ENCODE measurements around the gene ASCL4. TPM values are rescaled to one million over a fixed set of nuclear protein-coding genes. Genes with fewer than 3 reads are reported as not detected.

ASCL4 gene
- total and polyA plus RNA-seq, 2 of the 8 experiments (the other 6 are each of a cell fraction or from before 2014, with no cell fraction given) = not detected

DNA sequence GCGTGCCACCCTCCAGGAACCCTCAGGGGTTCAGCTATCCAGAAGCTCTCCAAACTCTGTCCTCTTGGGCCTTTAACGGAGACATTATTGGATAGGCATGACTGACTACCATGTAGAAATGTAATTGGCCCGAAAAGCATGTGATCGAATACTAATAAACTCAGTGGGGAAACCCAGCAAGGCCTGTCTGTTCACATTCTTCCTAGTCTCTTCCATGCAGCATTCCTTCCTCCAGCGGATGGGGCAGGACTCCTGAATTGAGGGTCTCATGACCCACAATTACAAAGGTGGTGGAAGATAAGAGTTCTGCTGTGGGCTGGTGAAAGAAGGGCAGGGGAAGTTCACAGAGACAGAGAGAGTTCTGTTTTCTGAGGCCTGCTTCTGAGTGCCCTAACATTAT lies 7.0 kb upstream of the ASCL4 start (continued):
- no peak for TF ChIP-seq RAD21 (IDR thresholded peaks at IDR 0.05 in 1 of 2, conservative IDR thresholded peaks at IDR 0.05 in 1 of 2; ENCODE audit: low read depth in 2 of 2, low read length in 2 of 2)
- no peak for TF ChIP-seq EZH2 (IDR thresholded peaks at IDR 0.05; ENCODE audit: low read depth, low read length, severe bottlenecking)
- TF ChIP-seq JUN (IDR thresholded peaks at IDR 0.05; ENCODE audit: low read depth, low read length) = no peak
- no peak for TF ChIP-seq TAF7 (optimal IDR thresholded peaks at IDR 0.05; ENCODE audit: borderline replicate concordance, low read depth, low read length)
- TF ChIP-seq CTBP2 (IDR thresholded peaks at IDR 0.05; ENCODE audit: borderline replicate concordance, insufficient read depth, insufficient read length, low read length) = no peak

Measured in H1 (cell line).